Upper lobe of left lung (tissue), 4 donors: Measurements from ENCODE around the gene EFEMP2.

ENCODE experiments used
- CTCF ChIP-seq, 6 experiments: fragments of 450-650 bp in 4 of 6; fragments of 200-600 bp in 2 of 6; sonication (generic) in 2 of 6; IDR thresholded peaks; one replicate each; pipeline ENCODE4 v1.5.1; 2016 to 2019; ENCODE audit warnings: antibody characterized with exemption in 6 of 6
- POLR2A ChIP-seq, 4 donors: fragments of 450-650 bp; IDR thresholded peaks; one replicate each; pipeline ENCODE4 v1.5.1; 2016 to 2017; ENCODE audit warnings: antibody characterized with exemption in 4 of 4, mild to moderate bottlenecking in 2 of 4
- POLR2AphosphoS5 ChIP-seq, 2 donors: sonication (generic); formaldehyde crosslinking; IDR thresholded peaks; one replicate each; pipeline ENCODE4 v1.5.1; 2017; ENCODE audit warnings: antibody characterized with exemption in 2 of 2

GRCh38 chr11:65882120-65883057 lies 9.8 kb upstream of the EFEMP2 start:
- TF ChIP-seq POLR2AphosphoS5 (IDR thresholded peaks at IDR 0.05) (no peak), POLR2A (IDR thresholded peaks at IDR 0.05) (no peak), CTCF (IDR thresholded peaks at IDR 0.05) (no peak)
